Right atrium auricular region (tissue), 2 donors: ENCODE measurements around the gene CGB7. TPM values are rescaled to one million over a fixed set of nuclear protein-coding genes. Genes with fewer than 3 reads are reported as not detected.

Source experiments
- DNase-seq: peaks from one replicate; pipeline ENCODE4 v3.0.0-alpha.2; 2019; ENCODE audit warnings: low spot score
- H3K27ac ChIP-seq, 2 donors: fragments of 200-600 bp; sonication (generic); 1 replicate in 1 of 2; 2 replicates in 1 of 2; pipeline ENCODE4 v1.5.1; 2016 to 2019
- H3K27me3 ChIP-seq, 2 donors: fragments of 200-600 bp; sonication (generic); one replicate each; pipeline versions ENCODE4 v1.5.1 to v1.6.0; 2017 to 2019
- H3K36me3 ChIP-seq: fragments of 200-600 bp; sonication (generic); one replicate; pipeline ENCODE4 v1.5.1; 2016
- H3K4me1 ChIP-seq, 2 donors: fragments of 200-600 bp; sonication (generic); one replicate each; pipeline versions ENCODE4 v1.5.1 to v1.6.0; 2017 to 2019
- H3K4me3 ChIP-seq, 2 donors: fragments of 200-600 bp; sonication (generic); 1 replicate in 1 of 2; 2 replicates in 1 of 2; pipeline ENCODE4 v1.5.1; 2017 to 2019; ENCODE audit warnings: mild to moderate bottlenecking in 1 of 2, moderate library complexity in 1 of 2
- H3K9me3 ChIP-seq, 2 donors: fragments of 200-600 bp; sonication (generic); one replicate each; pipeline ENCODE4 v1.5.1; 2019
- CTCF ChIP-seq, 2 donors: fragments of 200-600 bp; sonication (generic); IDR thresholded peaks; one replicate each; pipeline ENCODE4 v1.5.1; 2019; ENCODE audit warnings: antibody characterized with exemption in 2 of 2
- total RNA-seq, 2 donors: library from RNA; depleted of rRNA; stranded (reverse); fragments of >200 nt; gene quantifications; one replicate each; pipeline ENCODE4 v1.1.0, GENCODE V29; 2016

The CGB7 gene
- total RNA-seq, 2 donors from 2014 or later, result not detected

- H3K4me1 ChIP-seq, result peaks cover 0 to 23% of the 10 kb centered on the region in 2 donors
- no peak overlapping the region for H3K4me3 ChIP-seq
- peaks cover 4 to 6% of the 10 kb centered on the region in 2 donors for H3K27me3 ChIP-seq
- no peak for DNase-seq
- no peaks in the 10 kb centered on the region for H3K9me3 ChIP-seq
- no peaks in the 10 kb centered on the region for H3K36me3 ChIP-seq
- no peak for TF ChIP-seq CTCF (IDR thresholded peaks at IDR 0.05)
- H3K27ac ChIP-seq, result no peak overlapping the region
These were observed 12.9 kb upstream of the CGB7 start for GRCh38 chr19:49070416-49070815.

GRCh38 chr19:49069026-49069425 is 11.5 kb upstream of the CGB7 start:
- H3K27me3 ChIP-seq, result peaks cover 4 to 6% of the 10 kb centered on the region in 2 donors
- no peaks in the 10 kb centered on the region for H3K36me3 ChIP-seq
- no peak for DNase-seq
- H3K27ac ChIP-seq, result no peak overlapping the region
- no peaks in the 10 kb centered on the region for H3K9me3 ChIP-seq
- no peak overlapping the region for H3K4me3 ChIP-seq
- no peak for TF ChIP-seq CTCF (IDR thresholded peaks at IDR 0.05)
- peaks cover 0 to 36% of the 10 kb centered on the region in 2 donors for H3K4me1 ChIP-seq

GRCh38 chr19:49067554-49067953 is 10.0 kb upstream of the CGB7 start:
- Histone ChIP-seq H3K36me3 (no peaks in the 10 kb centered on the region), H3K4me3 (no peak overlapping the region), H3K27me3 (peaks cover 4 to 6% of the 10 kb centered on the region in 2 donors), H3K27ac (no peak overlapping the region), H3K4me1 (peaks cover 0 to 36% of the 10 kb centered on the region in 2 donors), H3K9me3 (no peaks in the 10 kb centered on the region)
- DNase-seq, result no peak
- no peak for TF ChIP-seq CTCF (IDR thresholded peaks at IDR 0.05)

DNA sequence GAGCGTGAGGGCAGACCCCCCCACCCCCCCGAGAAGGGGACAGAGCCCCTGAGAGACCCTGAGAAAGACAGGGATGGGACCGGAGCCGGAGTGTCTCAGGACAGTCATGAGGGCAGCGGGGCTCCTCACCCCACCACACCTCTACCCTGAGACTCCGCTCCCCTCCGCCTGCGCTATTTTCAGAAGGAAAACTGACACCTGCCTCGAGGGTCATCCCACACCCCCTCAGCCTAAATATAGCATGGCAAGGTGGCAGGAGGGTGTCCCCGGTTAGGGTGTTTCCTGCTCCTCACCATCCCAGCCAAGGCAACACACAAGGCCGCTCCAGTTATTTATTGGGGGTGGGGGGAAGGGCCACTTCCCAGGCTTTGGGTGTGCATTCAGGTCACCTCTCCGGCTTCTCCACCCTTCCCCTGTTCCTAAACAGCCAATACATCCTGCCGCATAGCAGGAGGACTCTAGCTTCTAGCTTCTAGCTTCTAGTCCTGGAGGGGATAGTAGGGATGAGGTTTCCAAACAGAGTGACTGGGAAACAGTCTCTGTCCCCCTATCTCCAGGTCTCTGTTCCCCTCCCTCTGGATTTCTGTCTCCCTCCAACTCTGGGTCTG is 8.5 kb upstream of the CGB7 start:
- no peak overlapping the region for H3K4me3 ChIP-seq
- H3K4me1 ChIP-seq, result peaks cover 0 to 31% of the 10 kb centered on the region in 2 donors
- no peak for TF ChIP-seq CTCF (IDR thresholded peaks at IDR 0.05)
- peak overlapping the region; percentile 58 for H3K27ac ChIP-seq
- H3K9me3 ChIP-seq, result no peaks in the 10 kb centered on the region
- no peaks in the 10 kb centered on the region for H3K27me3 ChIP-seq
- H3K36me3 ChIP-seq, result no peaks in the 10 kb centered on the region
- DNase-seq, result no peak

DNA sequence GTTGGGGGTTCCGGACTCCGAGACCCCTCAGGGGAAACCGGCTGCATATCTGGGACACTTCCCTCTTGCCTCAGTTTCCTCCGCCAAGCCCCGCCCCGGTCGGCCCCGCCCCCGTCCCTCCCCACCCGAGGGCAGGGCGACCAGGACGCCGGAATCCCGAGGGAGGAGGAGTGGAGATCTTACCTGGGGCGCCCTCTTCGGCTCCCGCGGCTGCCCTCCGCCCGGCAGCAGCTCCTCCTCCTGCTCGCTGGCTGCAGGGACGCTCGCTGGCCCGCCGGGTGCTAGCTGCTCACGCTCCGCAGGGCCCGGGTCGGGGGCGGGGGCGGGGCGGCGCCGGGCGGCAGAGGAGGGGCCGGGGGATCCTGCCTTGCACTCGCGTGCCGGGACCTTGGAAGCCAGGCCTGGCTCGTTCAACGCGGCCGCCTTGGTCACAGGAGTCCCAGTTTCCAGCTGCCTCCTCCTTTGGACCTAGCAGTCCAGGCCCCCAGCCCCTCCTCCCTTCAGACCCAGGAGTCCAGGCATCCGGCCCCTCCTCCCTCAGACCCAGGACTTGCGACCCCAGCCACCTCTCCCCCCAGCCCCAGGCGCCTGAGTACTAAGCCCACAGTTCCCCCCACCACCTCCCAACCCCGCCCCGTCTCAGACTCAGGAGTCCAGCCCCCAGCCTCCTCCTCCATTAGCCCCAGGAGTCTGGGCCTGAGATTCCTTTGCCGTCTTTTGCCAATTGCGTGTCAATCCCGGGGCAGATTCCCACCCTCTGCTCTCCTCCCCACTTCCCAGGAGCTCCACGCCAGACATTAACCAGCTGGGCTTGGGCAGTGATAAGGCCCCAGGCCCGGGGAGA is 7.4 kb upstream of the CGB7 start, which contains the start of gene NTF4:
Gene NTF4, minus strand, starts transcription at position 51 of the 844 bp plus-strand sequence. CDS start 2,821 bp downstream, outside the sequence.
- H3K4me1 ChIP-seq, result peaks cover 0 to 31% of the 10 kb centered on the region in 2 donors
- H3K4me3 ChIP-seq, result peak within 1 kb of the TSS; percentile 12 to 39
- TF ChIP-seq CTCF (IDR thresholded peaks at IDR 0.05), result peak in 1 of 2 donors; percentile 10
- peak within 1 kb of the TSS; percentile 58 for H3K27ac ChIP-seq
- H3K27me3 ChIP-seq, result no peaks in the 10 kb centered on the region
- no peaks in the 10 kb centered on the region for H3K9me3 ChIP-seq
- no peaks in the 10 kb centered on the region for H3K36me3 ChIP-seq
- no peak for DNase-seq
